Liver (tissue), 9 donors: ENCODE measurements around the gene CD320. TPM values are rescaled to one million over a fixed set of nuclear protein-coding genes. Genes with fewer than 3 reads are reported as not detected.

Experiments used
- DNase-seq: peaks from one replicate; pipeline ENCODE4 v3.0.0-alpha.2; 2017; ENCODE audit warnings: low spot score
- H3K27ac ChIP-seq, 2 donors: one replicate each; pipeline ENCODE4 v1.7.0; 2013; ENCODE audit warnings: inconsistent platforms in 2 of 2, low read length in 2 of 2, control low read depth in 1 of 2, low read depth in 1 of 2, mild to moderate bottlenecking in 1 of 2
- H3K27me3 ChIP-seq, 4 donors: one replicate each; pipeline versions ENCODE4 v1.6.1 to v1.7.0; 2013; ENCODE audit warnings: low read length in 3 of 4, inconsistent platforms in 1 of 4, mild to moderate bottlenecking in 1 of 4, moderate library complexity in 1 of 4; ENCODE audit not compliant: control insufficient read depth in 4 of 4, insufficient read depth in 4 of 4
- H3K36me3 ChIP-seq, 4 donors: one replicate each; pipeline versions ENCODE4 v1.6.1 to v1.7.0; 2013; ENCODE audit warnings: low read length in 3 of 4, mild to moderate bottlenecking in 3 of 4, low read depth in 1 of 4, moderate library complexity in 1 of 4; ENCODE audit not compliant: control insufficient read depth in 4 of 4, insufficient read depth in 3 of 4
- H3K4me1 ChIP-seq, 4 donors: one replicate each; pipeline versions ENCODE4 v1.6.1 to v1.7.0; 2013; ENCODE audit warnings: low read length in 3 of 4, mild to moderate bottlenecking in 3 of 4, moderate library complexity in 1 of 4; ENCODE audit not compliant: control insufficient read depth in 4 of 4, insufficient read depth in 4 of 4
- H3K4me3 ChIP-seq, 3 donors: one replicate each; pipeline versions ENCODE4 v1.6.1 to v1.7.0; 2013; ENCODE audit warnings: low read length in 3 of 3, control low read depth in 1 of 3, low read depth in 1 of 3, mild to moderate bottlenecking in 1 of 3
- H3K9ac ChIP-seq, 2 donors: one replicate each; pipeline ENCODE4 v1.7.0; 2013; ENCODE audit warnings: low read length in 2 of 2, mild to moderate bottlenecking in 2 of 2, moderate library complexity in 2 of 2, control low read depth in 1 of 2, low read depth in 1 of 2
- H3K9me3 ChIP-seq, 4 donors: one replicate each; pipeline versions ENCODE4 v1.6.1 to v1.7.0; 2013; ENCODE audit warnings: low read length in 3 of 4; ENCODE audit not compliant: control insufficient read depth in 4 of 4
- FOXA1 ChIP-seq: IDR thresholded peaks from 2 replicates; pipeline ENCODE4 v1.6.1; 2016; ENCODE audit warnings: antibody characterized with exemption
- FOXA2 ChIP-seq: IDR thresholded peaks from 2 replicates; pipeline ENCODE4 v1.6.1; 2016; ENCODE audit warnings: antibody characterized with exemption
- GABPA ChIP-seq, 2 donors: IDR thresholded peaks in 1 of 2; conservative IDR thresholded peaks in 1 of 2; 2 replicates each; pipeline ENCODE4 v1.6.1; 2016; ENCODE audit warnings: antibody characterized with exemption in 2 of 2, mild to moderate bottlenecking in 1 of 2, moderate library complexity in 1 of 2
- HNF4A ChIP-seq, 2 donors: conservative IDR thresholded peaks; 2 replicates each; pipeline ENCODE4 v1.6.1; 2016; ENCODE audit warnings: antibody characterized with exemption in 2 of 2, mild to moderate bottlenecking in 2 of 2
- HNF4G ChIP-seq: IDR thresholded peaks from 2 replicates; pipeline ENCODE4 v1.6.1; 2016; ENCODE audit warnings: antibody characterized with exemption
- JUND ChIP-seq, 2 donors: IDR thresholded peaks; 2 replicates each; pipeline ENCODE4 v1.6.1; 2016; ENCODE audit warnings: antibody characterized with exemption in 2 of 2
- NR2F2 ChIP-seq: IDR thresholded peaks from 2 replicates; pipeline ENCODE4 v1.6.1; 2016; ENCODE audit warnings: antibody characterized with exemption
- RAD21 ChIP-seq, 2 donors: IDR thresholded peaks; 2 replicates each; pipeline ENCODE4 v1.6.1; 2016; ENCODE audit warnings: antibody characterized with exemption in 2 of 2, mild to moderate bottlenecking in 2 of 2
- RXRA ChIP-seq, 2 donors: IDR thresholded peaks; 2 replicates each; pipeline ENCODE4 v1.6.1; 2017 to 2018; ENCODE audit warnings: antibody characterized with exemption in 2 of 2, mild to moderate bottlenecking in 1 of 2
- SP1 ChIP-seq: IDR thresholded peaks from 2 replicates; pipeline ENCODE4 v1.6.1; 2018; ENCODE audit warnings: antibody characterized with exemption, mild to moderate bottlenecking
- TAF1 ChIP-seq: conservative IDR thresholded peaks from 2 replicates; pipeline ENCODE4 v1.6.1; 2016; ENCODE audit warnings: antibody characterized with exemption, mild to moderate bottlenecking
- YY1 ChIP-seq: IDR thresholded peaks from 2 replicates; pipeline ENCODE4 v1.6.1; 2016; ENCODE audit warnings: antibody characterized with exemption, mild to moderate bottlenecking
- WGBS: extraction: QIAGEN DNeasy Blood & Tissue Kit; methylation state at CpG from one replicate; pipeline ENCODE4 v1.1.7; 2013; 5-methylcytosine and 5-hydroxymethylcytosine counted together
- polyA plus RNA-seq, 2 donors: library from polyadenylated mRNA; stranded (reverse) in 1 of 2; unstranded in 1 of 2; fragments of 200-250 nt in 1 of 2; fragments of >200 nt in 1 of 2; fragmentation: Nextera tagmentation in 1 of 2; extraction: Ambion mirVana in 1 of 2; gene quantifications; one replicate each; pipeline versions ENCODE4 v1.2.1 to v1.2.3, GENCODE V29; 2013 to 2015
- total RNA-seq, 2 donors: library from RNA; depleted of rRNA; stranded (reverse); fragments of >200 nt; gene quantifications; one replicate each; pipeline ENCODE4 v1.2.3, GENCODE V29; 2014
- TF ChIP-seq, protein P1 (sequence below): fragments of 150-350 bp; IDR thresholded peaks from 2 replicates; pipeline ENCODE4 v1.5.1; 2017; ENCODE audit warnings: improper control_type of control experiment, low read depth, low read length; ENCODE audit not compliant: missing input control
- TF ChIP-seq, protein P2 (sequence below): IDR thresholded peaks from 2 replicates; pipeline ENCODE4 v1.6.1; 2016; ENCODE audit warnings: antibody characterized with exemption
- TF ChIP-seq, protein P3 (sequence below): IDR thresholded peaks from 2 replicates; pipeline ENCODE4 v1.6.1; 2016; ENCODE audit warnings: antibody characterized with exemption, mild to moderate bottlenecking
- TF ChIP-seq, protein P4 (sequence below): IDR thresholded peaks from 2 replicates; pipeline ENCODE4 v1.6.1; 2016; ENCODE audit warnings: antibody characterized with exemption
- TF ChIP-seq, protein P5 (sequence below): IDR thresholded peaks from 2 replicates; pipeline ENCODE4 v1.6.1; 2016; ENCODE audit warnings: antibody characterized with exemption
- donor health status: healthy.
- donor health status: healthy.
- donor health status: healthy.
- donor health status: healthy.
- donor health status: healthy.

CD320 gene
- total and polyA plus RNA-seq, 4 donors, result 6.7 to 18.0 (median 12.6) TPM

DNA sequence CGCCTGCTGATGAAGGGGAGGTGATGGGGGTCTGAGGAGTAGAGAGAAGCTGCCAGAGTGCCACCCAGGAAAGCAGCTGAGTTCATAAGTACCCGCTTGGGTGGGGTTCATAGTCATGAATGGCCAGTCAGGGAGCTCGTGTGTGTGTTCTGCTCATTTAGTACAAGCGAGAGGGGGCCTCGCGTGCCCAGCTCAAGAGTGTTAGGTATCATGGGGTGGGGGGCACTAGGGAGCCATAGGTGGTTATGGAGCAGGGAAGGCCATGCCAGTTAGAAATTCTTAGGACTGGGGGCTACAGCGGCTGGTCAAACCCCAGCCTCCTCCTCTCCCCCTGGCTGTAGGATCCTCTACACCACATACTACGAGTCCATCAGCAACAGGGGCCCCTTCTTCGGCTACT is 46.8 kb downstream of the CD320 start:
- H3K36me3 ChIP-seq, result peaks cover 3 to 37% (median 14%) of the 10 kb centered on the region in 4 donors
- no peaks in the 10 kb centered on the region for H3K4me1 ChIP-seq
- H3K9me3 ChIP-seq, result no peaks in the 10 kb centered on the region
- no peak overlapping the region for H3K9ac ChIP-seq
- no peak overlapping the region for H3K27ac ChIP-seq
- no peak for TF ChIP-seq JUND (IDR thresholded peaks at IDR 0.05)
- TF ChIP-seq HNF4G, result no peak
- TF ChIP-seq, protein P1, sequence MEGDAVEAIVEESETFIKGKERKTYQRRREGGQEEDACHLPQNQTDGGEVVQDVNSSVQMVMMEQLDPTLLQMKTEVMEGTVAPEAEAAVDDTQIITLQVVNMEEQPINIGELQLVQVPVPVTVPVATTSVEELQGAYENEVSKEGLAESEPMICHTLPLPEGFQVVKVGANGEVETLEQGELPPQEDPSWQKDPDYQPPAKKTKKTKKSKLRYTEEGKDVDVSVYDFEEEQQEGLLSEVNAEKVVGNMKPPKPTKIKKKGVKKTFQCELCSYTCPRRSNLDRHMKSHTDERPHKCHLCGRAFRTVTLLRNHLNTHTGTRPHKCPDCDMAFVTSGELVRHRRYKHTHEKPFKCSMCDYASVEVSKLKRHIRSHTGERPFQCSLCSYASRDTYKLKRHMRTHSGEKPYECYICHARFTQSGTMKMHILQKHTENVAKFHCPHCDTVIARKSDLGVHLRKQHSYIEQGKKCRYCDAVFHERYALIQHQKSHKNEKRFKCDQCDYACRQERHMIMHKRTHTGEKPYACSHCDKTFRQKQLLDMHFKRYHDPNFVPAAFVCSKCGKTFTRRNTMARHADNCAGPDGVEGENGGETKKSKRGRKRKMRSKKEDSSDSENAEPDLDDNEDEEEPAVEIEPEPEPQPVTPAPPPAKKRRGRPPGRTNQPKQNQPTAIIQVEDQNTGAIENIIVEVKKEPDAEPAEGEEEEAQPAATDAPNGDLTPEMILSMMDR, result no peak
- TF ChIP-seq FOXA1, result no peak
- TF ChIP-seq RXRA (IDR thresholded peaks at IDR 0.05), result no peak
- WGBS, result 96% methylated on average over 9 of the region's 9 CpGs
- no peak overlapping the region for H3K4me3 ChIP-seq
- DNase-seq, result no peak
- no peaks in the 10 kb centered on the region for H3K27me3 ChIP-seq

DNA sequence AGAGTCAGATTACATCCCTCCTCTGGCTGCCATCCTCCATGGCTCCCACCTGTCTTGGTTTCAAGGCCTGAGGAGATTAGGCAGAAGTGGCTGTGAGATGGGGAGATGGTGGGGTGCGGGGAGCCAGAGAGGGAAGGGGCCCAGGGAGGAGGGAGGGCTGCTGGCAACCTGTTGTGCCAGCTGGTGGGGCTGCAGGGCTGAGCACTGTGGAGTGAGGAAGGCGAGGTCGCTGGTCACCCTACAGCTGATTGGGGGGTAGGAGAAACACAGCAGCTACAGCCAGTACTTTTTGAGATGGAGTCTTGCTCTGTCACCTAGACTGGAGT is 48.3 kb downstream of the CD320 start:
- Histone ChIP-seq H3K27ac (no peak overlapping the region), H3K9ac (no peak overlapping the region), H3K4me1 (no peaks in the 10 kb centered on the region), H3K9me3 (no peaks in the 10 kb centered on the region), H3K27me3 (no peaks in the 10 kb centered on the region), H3K36me3 (peaks cover 3 to 48% (median 18%) of the 10 kb centered on the region in 4 donors), H3K4me3 (no peak overlapping the region)
- TF ChIP-seq GABPA (IDR thresholded peaks at IDR 0.05 in 1 of 2, conservative IDR thresholded peaks at IDR 0.05 in 1 of 2) (no peak), FOXA1 (no peak), NR2F2 (no peak), RAD21 (IDR thresholded peaks at IDR 0.05) (no peak), SP1 (no peak)
- WGBS, result 96% methylated on average over 3 of the region's 3 CpGs
- no peak for DNase-seq

DNA sequence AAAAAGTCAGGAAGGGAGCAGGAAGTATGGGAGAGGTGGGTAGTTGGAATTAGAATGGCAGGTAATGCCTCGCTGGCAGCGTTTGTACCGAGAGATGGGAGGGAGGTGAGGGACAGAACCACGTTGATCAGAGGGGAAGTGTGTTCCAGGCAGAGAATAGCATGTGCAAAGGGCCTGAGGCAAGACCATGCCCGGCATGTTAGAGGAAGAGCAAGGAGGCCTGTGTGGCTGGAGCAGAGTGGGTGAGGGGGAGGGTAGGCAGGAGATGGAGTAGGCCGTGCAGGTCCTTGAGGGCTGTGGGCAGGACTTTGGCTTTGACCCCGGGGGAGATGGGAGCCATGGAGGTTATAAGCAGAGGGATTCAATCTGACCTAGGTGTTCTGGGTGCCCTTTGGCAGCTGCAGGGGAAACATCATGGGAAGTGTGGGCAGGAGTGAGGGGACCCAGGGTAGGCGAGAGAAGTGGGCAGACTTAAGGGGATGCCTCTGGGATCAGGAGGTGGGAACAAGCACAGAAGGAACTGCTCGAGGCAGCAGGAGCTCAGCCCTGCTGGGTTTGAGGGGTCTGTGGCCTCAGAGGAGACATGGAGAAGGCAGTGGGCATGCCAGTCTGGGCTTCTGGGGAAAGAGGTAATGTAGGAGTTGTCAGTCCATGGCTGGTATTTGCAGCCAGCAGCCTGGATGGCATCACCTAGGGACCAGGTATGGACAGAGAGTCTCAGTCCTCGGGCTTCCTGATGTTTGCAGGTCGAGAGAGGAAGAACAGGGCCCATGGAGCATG is 48.8 kb downstream of the CD320 start:
- WGBS, result 92% methylated on average over 11 of the region's 11 CpGs
- H3K27ac ChIP-seq, result no peak overlapping the region
- H3K4me3 ChIP-seq, result no peak overlapping the region
- H3K9me3 ChIP-seq, result no peaks in the 10 kb centered on the region
- no peak overlapping the region for H3K9ac ChIP-seq
- peaks cover 3 to 49% (median 18%) of the 10 kb centered on the region in 4 donors for H3K36me3 ChIP-seq
- no peaks in the 10 kb centered on the region for H3K4me1 ChIP-seq
- no peak for DNase-seq
- no peaks in the 10 kb centered on the region for H3K27me3 ChIP-seq
- TF ChIP-seq SP1 (no peak), TAF1 (no peak), NR2F2 (no peak), JUND (IDR thresholded peaks at IDR 0.05) (no peak), RAD21 (IDR thresholded peaks at IDR 0.05) (no peak), YY1 (no peak), HNF4A (conservative IDR thresholded peaks at IDR 0.05) (no peak), FOXA2 (no peak), GABPA (IDR thresholded peaks at IDR 0.05 in 1 of 2, conservative IDR thresholded peaks at IDR 0.05 in 1 of 2) (no peak), HNF4G (no peak), RXRA (IDR thresholded peaks at IDR 0.05) (no peak)
- TF ChIP-seq, protein P1, result no peak
- TF ChIP-seq, protein P2, sequence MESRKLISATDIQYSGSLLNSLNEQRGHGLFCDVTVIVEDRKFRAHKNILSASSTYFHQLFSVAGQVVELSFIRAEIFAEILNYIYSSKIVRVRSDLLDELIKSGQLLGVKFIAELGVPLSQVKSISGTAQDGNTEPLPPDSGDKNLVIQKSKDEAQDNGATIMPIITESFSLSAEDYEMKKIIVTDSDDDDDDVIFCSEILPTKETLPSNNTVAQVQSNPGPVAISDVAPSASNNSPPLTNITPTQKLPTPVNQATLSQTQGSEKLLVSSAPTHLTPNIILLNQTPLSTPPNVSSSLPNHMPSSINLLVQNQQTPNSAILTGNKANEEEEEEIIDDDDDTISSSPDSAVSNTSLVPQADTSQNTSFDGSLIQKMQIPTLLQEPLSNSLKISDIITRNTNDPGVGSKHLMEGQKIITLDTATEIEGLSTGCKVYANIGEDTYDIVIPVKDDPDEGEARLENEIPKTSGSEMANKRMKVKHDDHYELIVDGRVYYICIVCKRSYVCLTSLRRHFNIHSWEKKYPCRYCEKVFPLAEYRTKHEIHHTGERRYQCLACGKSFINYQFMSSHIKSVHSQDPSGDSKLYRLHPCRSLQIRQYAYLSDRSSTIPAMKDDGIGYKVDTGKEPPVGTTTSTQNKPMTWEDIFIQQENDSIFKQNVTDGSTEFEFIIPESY, result no peak
- TF ChIP-seq, protein P3, sequence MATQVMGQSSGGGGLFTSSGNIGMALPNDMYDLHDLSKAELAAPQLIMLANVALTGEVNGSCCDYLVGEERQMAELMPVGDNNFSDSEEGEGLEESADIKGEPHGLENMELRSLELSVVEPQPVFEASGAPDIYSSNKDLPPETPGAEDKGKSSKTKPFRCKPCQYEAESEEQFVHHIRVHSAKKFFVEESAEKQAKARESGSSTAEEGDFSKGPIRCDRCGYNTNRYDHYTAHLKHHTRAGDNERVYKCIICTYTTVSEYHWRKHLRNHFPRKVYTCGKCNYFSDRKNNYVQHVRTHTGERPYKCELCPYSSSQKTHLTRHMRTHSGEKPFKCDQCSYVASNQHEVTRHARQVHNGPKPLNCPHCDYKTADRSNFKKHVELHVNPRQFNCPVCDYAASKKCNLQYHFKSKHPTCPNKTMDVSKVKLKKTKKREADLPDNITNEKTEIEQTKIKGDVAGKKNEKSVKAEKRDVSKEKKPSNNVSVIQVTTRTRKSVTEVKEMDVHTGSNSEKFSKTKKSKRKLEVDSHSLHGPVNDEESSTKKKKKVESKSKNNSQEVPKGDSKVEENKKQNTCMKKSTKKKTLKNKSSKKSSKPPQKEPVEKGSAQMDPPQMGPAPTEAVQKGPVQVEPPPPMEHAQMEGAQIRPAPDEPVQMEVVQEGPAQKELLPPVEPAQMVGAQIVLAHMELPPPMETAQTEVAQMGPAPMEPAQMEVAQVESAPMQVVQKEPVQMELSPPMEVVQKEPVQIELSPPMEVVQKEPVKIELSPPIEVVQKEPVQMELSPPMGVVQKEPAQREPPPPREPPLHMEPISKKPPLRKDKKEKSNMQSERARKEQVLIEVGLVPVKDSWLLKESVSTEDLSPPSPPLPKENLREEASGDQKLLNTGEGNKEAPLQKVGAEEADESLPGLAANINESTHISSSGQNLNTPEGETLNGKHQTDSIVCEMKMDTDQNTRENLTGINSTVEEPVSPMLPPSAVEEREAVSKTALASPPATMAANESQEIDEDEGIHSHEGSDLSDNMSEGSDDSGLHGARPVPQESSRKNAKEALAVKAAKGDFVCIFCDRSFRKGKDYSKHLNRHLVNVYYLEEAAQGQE, result no peak
- TF ChIP-seq, protein P4, sequence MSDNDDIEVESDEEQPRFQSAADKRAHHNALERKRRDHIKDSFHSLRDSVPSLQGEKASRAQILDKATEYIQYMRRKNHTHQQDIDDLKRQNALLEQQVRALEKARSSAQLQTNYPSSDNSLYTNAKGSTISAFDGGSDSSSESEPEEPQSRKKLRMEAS, result no peak
- TF ChIP-seq, protein P5, sequence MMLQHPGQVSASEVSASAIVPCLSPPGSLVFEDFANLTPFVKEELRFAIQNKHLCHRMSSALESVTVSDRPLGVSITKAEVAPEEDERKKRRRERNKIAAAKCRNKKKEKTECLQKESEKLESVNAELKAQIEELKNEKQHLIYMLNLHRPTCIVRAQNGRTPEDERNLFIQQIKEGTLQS, result no peak
